Chondrocyte (in vitro differentiated cells): Measurements from ENCODE around the gene NIF3L1. TPM values are rescaled to one million over a fixed set of nuclear protein-coding genes. Genes with fewer than 3 reads are reported as not detected.
A peak's percentile ranks its signal among the peaks of the same experiment; 100 is the strongest.

Experiments
- DNase-seq: peaks from one replicate; pipeline ENCODE4 v3.0.0; 2021; ENCODE audit warnings: mixed read lengths, low spot score
- H3K27ac Mint-ChIP-seq: one replicate; pipeline ENCODE4 v1.8.0; 2021; ENCODE audit warnings: mild to moderate bottlenecking, moderate library complexity, mixed read lengths; ENCODE audit not compliant: unreplicated experiment
- H3K27me3 Mint-ChIP-seq: 2 replicates; pipeline ENCODE4 v1.8.0; 2021; ENCODE audit warnings: low read depth, mixed read lengths
- H3K36me3 Mint-ChIP-seq: 2 replicates; pipeline ENCODE4 v1.8.0; 2021; ENCODE audit warnings: low read depth, mixed read lengths
- H3K4me1 Mint-ChIP-seq: 2 replicates; pipeline ENCODE4 v1.8.0; 2021; ENCODE audit warnings: low read depth, mild to moderate bottlenecking, mixed read lengths
- H3K4me3 Mint-ChIP-seq: one replicate; pipeline ENCODE4 v1.8.0; 2021; ENCODE audit warnings: mild to moderate bottlenecking, moderate library complexity, mixed read lengths; ENCODE audit not compliant: unreplicated experiment
- H3K9me3 Mint-ChIP-seq: 2 replicates; pipeline ENCODE4 v1.8.0; 2021; ENCODE audit warnings: low read depth, mixed read lengths
- total RNA-seq: library from RNA; stranded (reverse); gene quantifications from 3 replicates; pipeline ENCODE4 v1.2.1, GENCODE V29; 2021
- TF ChIP-seq, protein P1 (sequence below): fragments of 200-600 bp; sonication (generic); IDR thresholded peaks from 2 replicates; pipeline ENCODE4 v1.5.0; 2021; ENCODE audit warnings: antibody characterized with exemption, mild to moderate bottlenecking, moderate library complexity

NIF3L1 gene
- total RNA-seq, 1 donor from 2014 or later: 14.8 TPM

DNA sequence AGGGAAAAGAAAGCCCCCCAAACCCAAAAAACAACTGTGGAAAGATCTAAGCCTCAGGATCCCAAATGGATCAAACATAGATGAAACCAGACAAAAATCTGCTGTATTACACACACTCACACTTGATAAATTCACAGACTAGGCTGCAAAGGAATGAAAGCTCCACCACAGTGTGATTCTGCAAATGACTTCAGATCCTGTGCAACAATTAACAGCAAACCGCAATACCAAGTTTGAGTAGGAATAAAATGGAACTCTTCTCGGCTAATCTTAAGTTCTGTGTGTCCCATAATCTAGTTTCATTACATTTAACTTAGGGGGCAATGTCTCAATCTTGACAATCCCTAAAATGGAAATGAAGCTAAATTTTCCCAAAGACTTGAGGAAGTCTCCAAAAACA, 36.6 kb upstream of the NIF3L1 start:
- TF ChIP-seq, protein P1, sequence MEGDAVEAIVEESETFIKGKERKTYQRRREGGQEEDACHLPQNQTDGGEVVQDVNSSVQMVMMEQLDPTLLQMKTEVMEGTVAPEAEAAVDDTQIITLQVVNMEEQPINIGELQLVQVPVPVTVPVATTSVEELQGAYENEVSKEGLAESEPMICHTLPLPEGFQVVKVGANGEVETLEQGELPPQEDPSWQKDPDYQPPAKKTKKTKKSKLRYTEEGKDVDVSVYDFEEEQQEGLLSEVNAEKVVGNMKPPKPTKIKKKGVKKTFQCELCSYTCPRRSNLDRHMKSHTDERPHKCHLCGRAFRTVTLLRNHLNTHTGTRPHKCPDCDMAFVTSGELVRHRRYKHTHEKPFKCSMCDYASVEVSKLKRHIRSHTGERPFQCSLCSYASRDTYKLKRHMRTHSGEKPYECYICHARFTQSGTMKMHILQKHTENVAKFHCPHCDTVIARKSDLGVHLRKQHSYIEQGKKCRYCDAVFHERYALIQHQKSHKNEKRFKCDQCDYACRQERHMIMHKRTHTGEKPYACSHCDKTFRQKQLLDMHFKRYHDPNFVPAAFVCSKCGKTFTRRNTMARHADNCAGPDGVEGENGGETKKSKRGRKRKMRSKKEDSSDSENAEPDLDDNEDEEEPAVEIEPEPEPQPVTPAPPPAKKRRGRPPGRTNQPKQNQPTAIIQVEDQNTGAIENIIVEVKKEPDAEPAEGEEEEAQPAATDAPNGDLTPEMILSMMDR: no peak
- Mint-ChIP-seq H3K27me3 (no peaks in the 10 kb centered on the region), H3K4me1 (no peaks in the 10 kb centered on the region), H3K27ac (no peak overlapping the region), H3K9me3 (no peaks in the 10 kb centered on the region), H3K4me3 (no peak overlapping the region), H3K36me3 (peaks cover 53% of the 10 kb centered on the region)
- DNase-seq: no peak

DNA sequence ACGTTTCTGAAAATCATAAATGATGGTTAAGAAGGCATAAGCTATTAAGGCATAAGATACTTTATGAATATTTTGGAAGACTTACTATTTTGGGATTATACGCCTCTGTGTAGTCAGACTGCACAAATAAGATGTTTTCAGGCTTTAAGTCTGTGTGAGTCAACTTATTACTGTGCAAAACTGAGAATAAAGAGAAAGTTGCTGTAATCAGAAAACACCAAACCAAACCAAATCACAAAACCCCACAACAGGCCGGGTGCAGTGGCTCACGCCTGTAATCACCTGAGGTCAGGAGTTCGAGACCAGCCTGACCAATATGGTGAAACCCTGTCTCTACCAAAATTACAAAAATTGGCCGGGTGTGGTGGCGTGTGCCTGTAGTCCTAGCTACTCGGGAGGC, 32.4 kb upstream of the NIF3L1 start:
- Mint-ChIP-seq H3K27ac (no peak overlapping the region), H3K36me3 (peaks cover 62% of the 10 kb centered on the region), H3K27me3 (no peaks in the 10 kb centered on the region), H3K4me1 (peaks cover 31% of the 10 kb centered on the region), H3K9me3 (no peaks in the 10 kb centered on the region), H3K4me3 (no peak overlapping the region)
- DNase-seq: no peak
- TF ChIP-seq, protein P1: no peak

DNA sequence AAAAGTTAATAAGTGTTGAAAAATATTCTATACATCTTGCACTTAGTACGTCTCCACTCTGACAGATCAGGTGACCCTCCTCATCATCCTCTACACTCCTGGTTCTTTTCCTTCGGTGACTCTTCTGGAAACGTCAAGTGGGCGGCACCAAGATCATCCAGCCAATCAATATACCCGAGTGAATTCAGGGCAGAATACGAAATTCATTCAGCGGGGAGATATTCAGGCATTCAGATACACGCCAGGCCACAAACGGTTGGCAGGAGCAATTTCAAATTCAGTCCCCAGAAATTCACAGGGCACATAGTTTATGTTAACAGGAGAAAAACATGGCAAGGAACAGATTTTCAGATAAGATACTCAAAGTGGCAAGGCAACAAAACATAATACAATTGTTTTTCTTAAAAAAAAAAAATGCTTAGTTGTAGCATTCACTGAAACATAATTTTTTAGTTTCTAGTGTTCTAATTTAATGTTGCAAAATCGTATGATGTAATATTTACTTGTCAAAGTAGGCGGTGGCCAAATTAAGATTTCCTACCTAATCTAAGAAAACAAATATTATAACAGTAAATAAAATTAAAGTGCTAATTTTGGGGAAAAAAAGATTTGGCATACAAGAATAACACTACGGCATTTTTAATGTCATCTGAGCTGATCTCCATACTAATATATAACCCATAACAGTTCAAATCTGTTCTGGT, 28.9 kb upstream of the NIF3L1 start:
- DNase-seq: no peak
- Mint-ChIP-seq H3K4me1 (peaks cover 47% of the 10 kb centered on the region), H3K27ac (peak overlapping the region; percentile 100), H3K4me3 (peak overlapping the region; percentile 24), H3K36me3 (peaks cover 45% of the 10 kb centered on the region), H3K27me3 (no peaks in the 10 kb centered on the region), H3K9me3 (no peaks in the 10 kb centered on the region)
- TF ChIP-seq, protein P1: no peak

DNA sequence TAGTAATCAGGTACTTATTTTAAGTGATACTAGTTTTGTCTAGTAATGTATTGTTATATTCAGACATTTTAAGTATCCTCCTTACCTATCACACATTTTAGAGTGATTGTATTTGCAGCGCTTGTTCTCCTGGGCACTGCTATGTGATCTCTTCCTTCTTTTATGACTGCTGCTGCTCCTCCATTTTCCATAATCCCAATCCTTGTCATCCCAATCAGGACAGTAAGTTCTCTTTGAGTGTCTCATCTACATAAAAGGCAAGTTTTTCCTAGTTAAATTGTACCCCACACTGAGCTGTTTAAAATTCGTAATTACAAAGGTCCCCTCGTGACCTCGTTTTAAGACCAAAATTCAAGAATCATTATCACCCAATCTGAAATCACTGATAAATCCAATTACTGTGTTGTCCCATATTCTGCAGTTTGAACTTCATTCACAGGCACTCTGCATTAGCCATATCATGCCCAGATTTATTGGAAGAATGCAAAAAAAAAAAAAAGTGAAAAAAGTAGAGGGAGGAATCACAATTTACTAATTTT, 27.5 kb upstream of the NIF3L1 start:
- peak overlapping the region; percentile 100 for H3K27ac Mint-ChIP-seq

DNA sequence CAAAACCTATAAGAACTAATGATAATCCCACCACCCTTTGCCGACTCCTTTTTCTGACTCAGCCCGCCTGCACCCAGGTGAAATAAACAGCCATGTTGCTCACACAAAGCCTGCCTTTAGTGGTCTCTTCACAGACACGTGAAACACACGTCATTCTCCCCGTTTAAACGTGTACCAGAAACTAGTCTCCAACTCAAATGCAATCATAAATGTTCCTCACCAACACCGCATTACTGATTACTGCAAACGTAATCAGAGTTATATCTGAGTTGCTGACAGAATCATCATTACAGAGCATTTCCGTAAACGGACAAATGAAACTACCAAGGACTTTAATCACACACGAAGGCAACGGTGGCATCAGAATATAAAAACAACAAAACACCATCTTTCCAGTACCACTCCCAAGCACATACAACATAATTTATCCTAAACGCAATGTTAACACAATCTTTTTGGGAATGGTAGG, 26.6 kb upstream of the NIF3L1 start:
- DNase-seq: no peak
- Mint-ChIP-seq H3K4me1 (peaks cover 54% of the 10 kb centered on the region), H3K4me3 (peak overlapping the region; percentile 99), H3K27me3 (no peaks in the 10 kb centered on the region), H3K36me3 (peaks cover 30% of the 10 kb centered on the region), H3K9me3 (no peaks in the 10 kb centered on the region), H3K27ac (peak overlapping the region; percentile 100)
- TF ChIP-seq, protein P1: no peak

More for the DNA sequence above, 27.5 kb upstream of the NIF3L1 start:
- TF ChIP-seq, protein P1: no peak
- Mint-ChIP-seq H3K4me3 (peak overlapping the region; percentile 99), H3K9me3 (no peaks in the 10 kb centered on the region), H3K4me1 (peaks cover 47% of the 10 kb centered on the region), H3K36me3 (peaks cover 39% of the 10 kb centered on the region), H3K27me3 (no peaks in the 10 kb centered on the region)
- no peak for DNase-seq
